ENCODE results near the gene TBC1D13. TPM values are rescaled to one million over a fixed set of nuclear protein-coding genes. Genes with fewer than 3 reads are reported as not detected.

The TBC1D13 gene
- total RNA-seq, 1 experiment from 2014 or later, result 39.9 TPM

DNA sequence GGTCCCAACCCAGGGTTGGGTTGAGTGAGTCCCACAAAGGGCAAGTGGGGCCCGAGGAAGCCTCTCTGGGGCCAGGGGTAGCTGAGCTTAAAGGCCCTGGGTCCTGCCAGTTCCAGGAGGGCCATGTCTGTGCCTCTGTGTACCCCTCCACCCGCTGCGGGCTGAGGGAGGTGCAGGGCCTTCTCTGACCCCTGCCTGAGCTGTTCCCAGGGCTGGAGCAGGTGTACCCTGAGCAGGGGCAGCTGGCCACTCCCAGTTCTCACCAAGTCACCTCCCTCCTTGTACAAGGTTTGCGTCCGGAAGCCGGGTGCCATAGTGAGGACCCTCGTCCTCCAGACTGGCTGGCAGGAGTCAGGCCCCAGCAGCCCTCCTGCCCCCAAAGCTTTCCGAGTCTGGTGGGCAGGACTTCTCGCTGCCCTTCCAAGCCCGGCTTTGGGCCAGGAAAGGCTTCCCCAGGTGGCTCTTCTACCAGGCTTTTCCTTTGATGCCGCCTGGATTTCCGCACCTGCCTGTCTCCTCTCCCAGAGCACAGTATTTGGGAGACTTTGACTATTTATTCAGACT lies 22.1 kb downstream of the TBC1D13 start:
- H3K4me3 ChIP-seq (ENCODE audit: low read depth, low read length), result no peak overlapping the region
- no peaks in the 10 kb centered on the region for H3K9me3 ChIP-seq
- Mint-ChIP-seq H3K4me1 (ENCODE audit: low read depth, unreplicated experiment) (no peaks in the 10 kb centered on the region), H3K4me3 (ENCODE audit: unreplicated experiment) (no peak overlapping the region), H3K9me3 (ENCODE audit: unreplicated experiment) (no peaks in the 10 kb centered on the region), H3K36me3 (ENCODE audit: insufficient read depth, unreplicated experiment) (peaks cover 10% of the 10 kb centered on the region), H3K27ac (ENCODE audit: unreplicated experiment) (no peak overlapping the region), H3K27me3 (ENCODE audit: insufficient read depth, unreplicated experiment) (no peaks in the 10 kb centered on the region)
- POLR2A ChIA-PET, result interaction anchor here (0.8 kb wide), 1 partner anchor 118 kb away, joined by 4 read pairs; no protein-coding TSS in a partner anchor
- intact Hi-C loops (cut with micrococcal nuclease; ENCODE audit: unreplicated experiment), result no loop called here
- TF ChIP-seq, protein P1, sequence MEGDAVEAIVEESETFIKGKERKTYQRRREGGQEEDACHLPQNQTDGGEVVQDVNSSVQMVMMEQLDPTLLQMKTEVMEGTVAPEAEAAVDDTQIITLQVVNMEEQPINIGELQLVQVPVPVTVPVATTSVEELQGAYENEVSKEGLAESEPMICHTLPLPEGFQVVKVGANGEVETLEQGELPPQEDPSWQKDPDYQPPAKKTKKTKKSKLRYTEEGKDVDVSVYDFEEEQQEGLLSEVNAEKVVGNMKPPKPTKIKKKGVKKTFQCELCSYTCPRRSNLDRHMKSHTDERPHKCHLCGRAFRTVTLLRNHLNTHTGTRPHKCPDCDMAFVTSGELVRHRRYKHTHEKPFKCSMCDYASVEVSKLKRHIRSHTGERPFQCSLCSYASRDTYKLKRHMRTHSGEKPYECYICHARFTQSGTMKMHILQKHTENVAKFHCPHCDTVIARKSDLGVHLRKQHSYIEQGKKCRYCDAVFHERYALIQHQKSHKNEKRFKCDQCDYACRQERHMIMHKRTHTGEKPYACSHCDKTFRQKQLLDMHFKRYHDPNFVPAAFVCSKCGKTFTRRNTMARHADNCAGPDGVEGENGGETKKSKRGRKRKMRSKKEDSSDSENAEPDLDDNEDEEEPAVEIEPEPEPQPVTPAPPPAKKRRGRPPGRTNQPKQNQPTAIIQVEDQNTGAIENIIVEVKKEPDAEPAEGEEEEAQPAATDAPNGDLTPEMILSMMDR (IDR thresholded peaks at IDR 0.05; ENCODE audit: insufficient read depth in 1 of 2, low read depth in 1 of 2, low read length in 1 of 2, severe bottlenecking in 1 of 2, unreplicated experiment in 1 of 2), result no peak
- no peaks in the 10 kb centered on the region for H3K27me3 ChIP-seq (replicated peaks; ENCODE audit: control insufficient read depth, insufficient read depth, low read length)
- DNase-seq, result no peak
- no peaks in the 10 kb centered on the region for H3K4me1 ChIP-seq
- BruUV-seq (replicated peaks), result no TSS peak
- no peaks in the 10 kb centered on the region; the same call in 1 of the 2 replicates for H3K36me3 ChIP-seq (ENCODE audit: control insufficient read depth, insufficient read depth, low read length)
- CTCF ChIA-PET, result no interaction called here

DNA sequence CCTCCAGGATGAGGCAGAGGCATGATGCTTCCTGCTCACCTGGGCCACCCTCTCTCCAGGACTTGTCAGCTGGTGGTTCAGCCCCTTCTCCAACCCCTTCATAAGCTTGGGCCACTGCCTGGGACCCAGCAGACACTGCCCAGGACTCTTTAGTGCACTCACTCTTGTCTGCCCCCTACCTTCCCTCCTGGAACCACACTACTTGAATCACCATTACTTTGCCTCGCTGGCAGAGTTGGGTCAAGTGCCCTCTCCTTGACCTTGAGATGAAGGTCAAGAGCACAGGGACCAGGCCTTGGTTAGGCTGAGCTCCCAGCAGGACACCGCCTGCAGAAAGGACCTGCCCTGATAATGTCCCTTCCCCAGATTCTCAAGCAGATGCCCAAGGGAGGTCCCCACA lies 22.8 kb downstream of the TBC1D13 start:
- H3K27me3 ChIP-seq (replicated peaks; ENCODE audit: control insufficient read depth, insufficient read depth, low read length), result no peaks in the 10 kb centered on the region
- H3K4me3 ChIP-seq (ENCODE audit: low read depth, low read length), result no peak overlapping the region
- H3K27me3 Mint-ChIP-seq (ENCODE audit: insufficient read depth, unreplicated experiment), result no peaks in the 10 kb centered on the region
- TF ChIP-seq, protein P1 (IDR thresholded peaks at IDR 0.05; ENCODE audit: insufficient read depth in 1 of 2, low read depth in 1 of 2, low read length in 1 of 2, severe bottlenecking in 1 of 2, unreplicated experiment in 1 of 2), result no peak
- H3K4me1 ChIP-seq, result no peaks in the 10 kb centered on the region
- ChIA-PET CTCF (no interaction called here), POLR2A (no interaction called here)
- H3K9me3 ChIP-seq, result no peaks in the 10 kb centered on the region
- H3K36me3 ChIP-seq (ENCODE audit: control insufficient read depth, insufficient read depth, low read length), result no peaks in the 10 kb centered on the region; the same call in 1 of the 2 replicates
- intact Hi-C loops (cut with micrococcal nuclease; ENCODE audit: unreplicated experiment), result no loop called here
- peaks cover 13% of the 10 kb centered on the region for H3K36me3 Mint-ChIP-seq (ENCODE audit: insufficient read depth, unreplicated experiment)
- DNase-seq, result no peak
- no peak overlapping the region for H3K4me3 Mint-ChIP-seq (ENCODE audit: unreplicated experiment)
- BruUV-seq (replicated peaks), result no TSS peak
- H3K9me3 Mint-ChIP-seq (ENCODE audit: unreplicated experiment), result no peaks in the 10 kb centered on the region
- H3K27ac Mint-ChIP-seq (ENCODE audit: unreplicated experiment), result no peak overlapping the region
- no peaks in the 10 kb centered on the region for H3K4me1 Mint-ChIP-seq (ENCODE audit: low read depth, unreplicated experiment)

DNA sequence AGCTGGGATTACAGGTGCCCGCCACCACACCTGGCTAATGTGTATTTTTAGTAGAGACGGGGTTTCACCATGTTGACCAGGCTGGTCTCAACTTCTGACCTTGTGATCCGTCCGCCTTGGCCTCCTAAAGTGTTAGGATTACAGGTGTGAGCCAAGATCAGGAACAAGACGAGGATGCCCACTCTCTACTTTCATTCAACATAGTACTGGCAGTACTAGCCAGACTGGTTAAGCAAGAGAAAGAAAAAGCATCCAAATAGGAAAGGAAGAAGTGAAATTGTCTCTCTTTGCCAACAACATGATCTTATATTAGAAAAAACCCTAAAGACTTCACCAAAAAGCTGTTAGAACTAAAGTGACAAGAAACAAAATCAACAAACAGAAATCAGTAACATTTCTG lies 23.8 kb downstream of the TBC1D13 start:
- intact Hi-C loops (cut with micrococcal nuclease; ENCODE audit: unreplicated experiment), result no loop called here
- ChIA-PET POLR2A (no interaction called here), CTCF (no interaction called here)
- H3K9me3 ChIP-seq, result no peaks in the 10 kb centered on the region
- DNase-seq, result no peak
- no peaks in the 10 kb centered on the region; the same call in 1 of the 2 replicates for H3K36me3 ChIP-seq (ENCODE audit: control insufficient read depth, insufficient read depth, low read length)
- TF ChIP-seq, protein P1 (IDR thresholded peaks at IDR 0.05; ENCODE audit: insufficient read depth in 1 of 2, low read depth in 1 of 2, low read length in 1 of 2, severe bottlenecking in 1 of 2, unreplicated experiment in 1 of 2), result no peak
- no peaks in the 10 kb centered on the region for H3K4me1 Mint-ChIP-seq (ENCODE audit: low read depth, unreplicated experiment)
- no peak overlapping the region for H3K27ac Mint-ChIP-seq (ENCODE audit: unreplicated experiment)
- H3K4me3 ChIP-seq (ENCODE audit: low read depth, low read length), result no peak overlapping the region
- no TSS peak for BruUV-seq (replicated peaks)
- no peak overlapping the region for H3K4me3 Mint-ChIP-seq (ENCODE audit: unreplicated experiment)
- H3K9me3 Mint-ChIP-seq (ENCODE audit: unreplicated experiment), result no peaks in the 10 kb centered on the region
- H3K27me3 ChIP-seq (replicated peaks; ENCODE audit: control insufficient read depth, insufficient read depth, low read length), result no peaks in the 10 kb centered on the region
- H3K36me3 Mint-ChIP-seq (ENCODE audit: insufficient read depth, unreplicated experiment), result peaks cover 19% of the 10 kb centered on the region
- H3K27me3 Mint-ChIP-seq (ENCODE audit: insufficient read depth, unreplicated experiment), result no peaks in the 10 kb centered on the region
- no peaks in the 10 kb centered on the region for H3K4me1 ChIP-seq

All from Caco-2 (cell line).